ENCODE data around the gene OR1J1. TPM values are rescaled to one million over a fixed set of nuclear protein-coding genes. Genes with fewer than 3 reads are reported as not detected.
A peak's percentile ranks its signal among the peaks of the same experiment; 100 is the strongest.

Gene OR1J1
- total RNA-seq, 1 experiment from 2014 or later = not detected

DNA sequence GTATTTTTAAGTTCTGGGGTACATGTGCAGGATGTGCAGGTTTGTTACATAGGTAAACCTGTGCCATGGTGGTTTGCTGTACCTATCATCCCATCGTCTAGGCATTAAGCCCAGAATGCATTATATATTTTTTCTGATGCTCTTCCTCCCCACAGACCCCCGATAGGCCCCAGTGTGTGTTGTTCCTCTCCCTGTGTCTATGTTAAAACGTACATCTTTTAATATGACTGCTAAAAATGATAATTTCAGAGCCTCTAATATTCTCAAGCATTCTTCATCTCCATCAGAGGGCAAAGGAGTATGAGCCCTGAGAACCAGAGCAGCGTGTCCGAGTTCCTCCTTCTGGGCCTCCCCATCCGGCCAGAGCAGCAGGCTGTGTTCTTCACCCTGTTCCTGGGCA, 32.8 kb upstream of the OR1J1 start, which contains the start of gene OR1J2:
Gene OR1J2, plus strand, starts transcription at position 301 of the 400 bp plus-strand sequence. Its CDS starts 0 bp downstream, at position 301.
- no TSS peak for BruUV-seq (replicated peaks)
- Histone ChIP-seq H3F3A (ENCODE audit: low read length, unreplicated experiment) (no peaks in the 10 kb centered on the region), H3K4me3 (ENCODE audit: low read length) (no peak within 1 kb of the TSS), H3K27me3 (ENCODE audit: low read length) (peaks cover 51% of the 10 kb centered on the region), H3K27ac (ENCODE audit: low read length) (no peak within 1 kb of the TSS), H2AFZ (ENCODE audit: low read length) (no peak within 1 kb of the TSS), H4K20me1 (ENCODE audit: low read length) (no peaks in the 10 kb centered on the region), H3K4me2 (ENCODE audit: low read length) (no peak within 1 kb of the TSS), H3K9me2 (replicated peaks; ENCODE audit: low read length) (no peaks in the 10 kb centered on the region), H3K9ac (ENCODE audit: low read length) (no peak within 1 kb of the TSS), H3K9me3 (ENCODE audit: low read length) (no peaks in the 10 kb centered on the region), H3K4me1 (ENCODE audit: insufficient read depth, low read length) (no peaks in the 10 kb centered on the region), H3K79me2 (ENCODE audit: low read length) (no peaks in the 10 kb centered on the region), H3K36me3 (ENCODE audit: low read depth, low read length) (no peaks in the 10 kb centered on the region)
- intact Hi-C loops (cut with micrococcal nuclease) = no loop called here
- DNase-seq (no peak), ATAC-seq (no peak)
- TF ChIP-seq, protein P1, sequence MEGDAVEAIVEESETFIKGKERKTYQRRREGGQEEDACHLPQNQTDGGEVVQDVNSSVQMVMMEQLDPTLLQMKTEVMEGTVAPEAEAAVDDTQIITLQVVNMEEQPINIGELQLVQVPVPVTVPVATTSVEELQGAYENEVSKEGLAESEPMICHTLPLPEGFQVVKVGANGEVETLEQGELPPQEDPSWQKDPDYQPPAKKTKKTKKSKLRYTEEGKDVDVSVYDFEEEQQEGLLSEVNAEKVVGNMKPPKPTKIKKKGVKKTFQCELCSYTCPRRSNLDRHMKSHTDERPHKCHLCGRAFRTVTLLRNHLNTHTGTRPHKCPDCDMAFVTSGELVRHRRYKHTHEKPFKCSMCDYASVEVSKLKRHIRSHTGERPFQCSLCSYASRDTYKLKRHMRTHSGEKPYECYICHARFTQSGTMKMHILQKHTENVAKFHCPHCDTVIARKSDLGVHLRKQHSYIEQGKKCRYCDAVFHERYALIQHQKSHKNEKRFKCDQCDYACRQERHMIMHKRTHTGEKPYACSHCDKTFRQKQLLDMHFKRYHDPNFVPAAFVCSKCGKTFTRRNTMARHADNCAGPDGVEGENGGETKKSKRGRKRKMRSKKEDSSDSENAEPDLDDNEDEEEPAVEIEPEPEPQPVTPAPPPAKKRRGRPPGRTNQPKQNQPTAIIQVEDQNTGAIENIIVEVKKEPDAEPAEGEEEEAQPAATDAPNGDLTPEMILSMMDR (conservative IDR thresholded peaks at IDR 0.05; ENCODE audit: low read depth, low read length) = no peak
- TF ChIP-seq EZH2 (IDR thresholded peaks at IDR 0.05; ENCODE audit: low read length, unreplicated experiment) (no peak), EZH2phosphoT487 (IDR thresholded peaks at IDR 0.05; ENCODE audit: borderline replicate concordance, low read length) (no peak)
- CTCF ChIA-PET = no interaction called here
- POLR2A ChIA-PET (ENCODE audit: unreplicated experiment) = no interaction called here

DNA sequence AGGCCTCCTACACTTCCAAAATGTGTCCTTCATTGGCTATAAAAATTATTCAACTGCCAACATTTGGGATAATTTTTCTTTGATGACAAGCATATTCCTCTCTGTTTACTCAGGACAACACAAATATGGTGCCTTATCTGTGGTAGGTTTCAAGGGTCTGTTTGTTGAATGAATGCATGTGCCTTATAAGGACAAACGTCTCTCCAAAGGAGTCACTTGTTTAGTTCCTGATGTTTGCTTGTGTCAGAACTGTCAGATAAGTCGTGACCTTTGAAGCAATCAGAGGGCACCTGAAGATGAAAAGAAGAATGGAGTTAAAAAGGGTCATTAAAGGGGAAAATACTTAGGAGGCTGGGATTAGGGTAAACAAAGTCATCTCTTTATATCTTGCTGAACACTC, 29.2 kb upstream of the OR1J1 start:
- H3K27me3 ChIP-seq (ENCODE audit: low read length) = peaks cover 27% of the 10 kb centered on the region
- no peaks in the 10 kb centered on the region for H3K9me3 ChIP-seq (ENCODE audit: low read length)
- no peak overlapping the region for H3K27ac ChIP-seq (ENCODE audit: low read length)
- H3K9me2 ChIP-seq (replicated peaks; ENCODE audit: low read length) = no peaks in the 10 kb centered on the region
- H3K79me2 ChIP-seq (ENCODE audit: low read length) = no peaks in the 10 kb centered on the region
- no peaks in the 10 kb centered on the region for H4K20me1 ChIP-seq (ENCODE audit: low read length)
- no peak overlapping the region for H3K4me3 ChIP-seq (ENCODE audit: low read length)
- DNase-seq = no peak
- intact Hi-C loops (cut with micrococcal nuclease) = no loop called here
- TF ChIP-seq EZH2 (IDR thresholded peaks at IDR 0.05; ENCODE audit: low read length, unreplicated experiment) (no peak), EZH2phosphoT487 (IDR thresholded peaks at IDR 0.05; ENCODE audit: borderline replicate concordance, low read length) (no peak)
- TF ChIP-seq, protein P1 (conservative IDR thresholded peaks at IDR 0.05; ENCODE audit: low read depth, low read length) = no peak
- H3K36me3 ChIP-seq (ENCODE audit: low read depth, low read length) = no peaks in the 10 kb centered on the region
- no peak overlapping the region for H3K4me2 ChIP-seq (ENCODE audit: low read length)
- H3K4me1 ChIP-seq (ENCODE audit: insufficient read depth, low read length) = no peaks in the 10 kb centered on the region
- ChIA-PET POLR2A (ENCODE audit: unreplicated experiment) (no interaction called here), CTCF (no interaction called here)
- H3K9ac ChIP-seq (ENCODE audit: low read length) = no peak overlapping the region
- no peak overlapping the region for H2AFZ ChIP-seq (ENCODE audit: low read length)
- H3F3A ChIP-seq (ENCODE audit: low read length, unreplicated experiment) = no peaks in the 10 kb centered on the region
- no peak for ATAC-seq
- no TSS peak for BruUV-seq (replicated peaks)

DNA sequence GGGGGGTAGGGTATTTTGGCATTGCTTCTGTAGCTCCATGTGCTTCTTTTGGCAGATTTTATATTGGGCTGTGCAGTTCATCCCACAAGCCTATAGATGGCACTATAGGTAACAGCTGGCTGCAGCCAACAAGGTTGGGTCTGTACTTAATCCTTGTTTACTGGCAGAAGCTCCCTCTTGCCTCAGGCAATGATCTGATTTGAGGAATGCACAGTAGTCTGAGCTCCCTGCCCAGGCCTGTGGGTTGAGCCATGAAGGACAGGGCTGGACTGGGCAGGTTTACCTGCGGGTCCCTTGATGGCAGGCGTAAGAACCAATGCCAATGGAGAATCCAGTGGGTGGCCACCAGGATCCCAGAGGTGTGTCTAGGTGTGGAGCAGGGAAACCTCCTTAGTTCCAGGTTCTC, 21.2 kb upstream of the OR1J1 start:
- H3K79me2 ChIP-seq (ENCODE audit: low read length) = no peaks in the 10 kb centered on the region
- no peaks in the 10 kb centered on the region for H3F3A ChIP-seq (ENCODE audit: low read length, unreplicated experiment)
- no TSS peak for BruUV-seq (replicated peaks)
- ChIA-PET CTCF (interaction anchor here (0.7 to 0.9 kb wide), 2 partner anchors 45 to 851 kb away, joined by 3 to 4 read pairs; no protein-coding TSS in a partner anchor), POLR2A (ENCODE audit: unreplicated experiment) (no interaction called here)
- H3K27me3 ChIP-seq (ENCODE audit: low read length) = peaks cover 11% of the 10 kb centered on the region; the same call in 1 of the 2 replicates
- H3K36me3 ChIP-seq (ENCODE audit: low read depth, low read length) = no peaks in the 10 kb centered on the region; the same call in 1 of the 2 replicates
- DNase-seq (peak; percentile 66), ATAC-seq (0 out of 2 replicates have a peak, but pooled peaks have one; percentile 29)
- H3K9ac ChIP-seq (ENCODE audit: low read length) = no peak overlapping the region
- H3K9me3 ChIP-seq (ENCODE audit: low read length) = no peaks in the 10 kb centered on the region
- no peak overlapping the region for H3K27ac ChIP-seq (ENCODE audit: low read length)
- TF ChIP-seq EZH2phosphoT487 (IDR thresholded peaks at IDR 0.05; ENCODE audit: borderline replicate concordance, low read length) = no peak
- TF ChIP-seq, protein P1 (conservative IDR thresholded peaks at IDR 0.05; ENCODE audit: low read depth, low read length) = peak; percentile 65
- H2AFZ ChIP-seq (ENCODE audit: low read length) = no peak overlapping the region
- H3K4me2 ChIP-seq (ENCODE audit: low read length) = no peak overlapping the region
- no peaks in the 10 kb centered on the region for H4K20me1 ChIP-seq (ENCODE audit: low read length)
- intact Hi-C loops (cut with micrococcal nuclease) = no loop called here
- no peak overlapping the region for H3K4me3 ChIP-seq (ENCODE audit: low read length)
- H3K4me1 ChIP-seq (ENCODE audit: insufficient read depth, low read length) = no peaks in the 10 kb centered on the region
- no peaks in the 10 kb centered on the region for H3K9me2 ChIP-seq (replicated peaks; ENCODE audit: low read length)
